GM13977 (cell line): ENCODE measurements around the gene CUTA.

ENCODE experiments used
- DNase-seq: peaks from one replicate; pipeline ENCODE4 v3.0.0; 2012; ENCODE audit warnings: low spot score
- in situ Hi-C: fragments of 300-500 bp; cut with MboI; formaldehyde crosslinking; loops from one replicate; pipeline ENCODE4 v1.12.0; 2022; ENCODE audit warnings: low sequenced_read_pairs, low pct_unique_long_range_greater_than_20kb, mixed read lengths, inconsistent platforms; ENCODE audit not compliant: unreplicated experiment
- TF ChIP-seq, protein P1 (sequence below): IDR thresholded peaks from 2 replicates; pipeline ENCODE4 v1.5.1; 2012; ENCODE audit warnings: mild to moderate bottlenecking, control low read depth; ENCODE audit not compliant: insufficient read depth; ENCODE audit errors: extremely low read depth, missing control alignments

The CUTA gene

DNA sequence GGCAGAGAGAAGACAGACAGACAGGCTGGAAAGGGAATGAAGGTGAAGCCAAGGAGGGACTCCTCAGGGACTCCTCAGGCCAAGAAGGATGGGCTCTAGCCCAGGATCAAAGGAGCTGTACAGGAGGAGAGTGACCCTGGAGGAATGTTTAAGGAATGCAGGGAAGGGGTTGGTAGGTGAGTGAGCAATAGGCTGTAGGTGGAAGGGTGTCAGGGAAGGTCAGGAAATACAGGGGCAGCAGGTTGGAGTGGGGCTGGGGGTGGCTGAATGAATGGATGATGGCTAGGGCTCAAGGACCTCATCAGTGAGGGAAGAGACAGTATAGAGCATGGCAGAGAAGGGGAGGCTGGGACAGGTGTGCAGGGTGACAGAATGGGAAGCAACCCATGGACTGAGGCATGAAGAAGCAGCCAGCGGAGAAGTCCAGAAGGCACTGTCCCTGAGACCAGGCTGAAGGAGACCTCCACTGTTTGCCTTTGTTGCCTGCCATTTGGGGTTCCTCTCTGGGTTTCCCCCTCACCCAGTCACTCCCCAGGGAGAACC, 15.2 kb upstream of the CUTA start:
- in situ Hi-C loops: no loop called here
- TF ChIP-seq, protein P1, sequence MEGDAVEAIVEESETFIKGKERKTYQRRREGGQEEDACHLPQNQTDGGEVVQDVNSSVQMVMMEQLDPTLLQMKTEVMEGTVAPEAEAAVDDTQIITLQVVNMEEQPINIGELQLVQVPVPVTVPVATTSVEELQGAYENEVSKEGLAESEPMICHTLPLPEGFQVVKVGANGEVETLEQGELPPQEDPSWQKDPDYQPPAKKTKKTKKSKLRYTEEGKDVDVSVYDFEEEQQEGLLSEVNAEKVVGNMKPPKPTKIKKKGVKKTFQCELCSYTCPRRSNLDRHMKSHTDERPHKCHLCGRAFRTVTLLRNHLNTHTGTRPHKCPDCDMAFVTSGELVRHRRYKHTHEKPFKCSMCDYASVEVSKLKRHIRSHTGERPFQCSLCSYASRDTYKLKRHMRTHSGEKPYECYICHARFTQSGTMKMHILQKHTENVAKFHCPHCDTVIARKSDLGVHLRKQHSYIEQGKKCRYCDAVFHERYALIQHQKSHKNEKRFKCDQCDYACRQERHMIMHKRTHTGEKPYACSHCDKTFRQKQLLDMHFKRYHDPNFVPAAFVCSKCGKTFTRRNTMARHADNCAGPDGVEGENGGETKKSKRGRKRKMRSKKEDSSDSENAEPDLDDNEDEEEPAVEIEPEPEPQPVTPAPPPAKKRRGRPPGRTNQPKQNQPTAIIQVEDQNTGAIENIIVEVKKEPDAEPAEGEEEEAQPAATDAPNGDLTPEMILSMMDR: no peak
- DNase-seq: peak; percentile 28

DNA sequence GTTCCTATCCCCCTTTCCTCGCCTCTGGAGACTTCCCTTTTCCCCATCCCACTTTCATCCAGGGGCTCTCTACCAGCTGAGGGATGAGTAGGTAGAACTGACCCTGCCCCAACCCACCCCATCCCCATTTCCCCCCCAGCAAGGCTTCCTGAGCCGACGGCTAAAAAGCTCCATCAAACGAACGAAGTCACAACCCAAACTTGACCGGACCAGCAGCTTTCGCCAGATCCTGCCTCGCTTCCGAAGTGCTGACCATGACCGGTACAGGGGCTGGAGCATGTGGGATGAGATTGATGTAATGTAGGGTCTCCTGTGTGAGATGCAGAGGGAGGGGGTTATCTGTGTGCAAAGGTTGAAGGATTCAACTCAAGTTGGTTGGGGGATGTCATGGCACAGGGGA, 14.6 kb upstream of the CUTA start:
- peak; percentile 22 for DNase-seq
- TF ChIP-seq, protein P1: no peak
- in situ Hi-C loops: no loop called here

DNA sequence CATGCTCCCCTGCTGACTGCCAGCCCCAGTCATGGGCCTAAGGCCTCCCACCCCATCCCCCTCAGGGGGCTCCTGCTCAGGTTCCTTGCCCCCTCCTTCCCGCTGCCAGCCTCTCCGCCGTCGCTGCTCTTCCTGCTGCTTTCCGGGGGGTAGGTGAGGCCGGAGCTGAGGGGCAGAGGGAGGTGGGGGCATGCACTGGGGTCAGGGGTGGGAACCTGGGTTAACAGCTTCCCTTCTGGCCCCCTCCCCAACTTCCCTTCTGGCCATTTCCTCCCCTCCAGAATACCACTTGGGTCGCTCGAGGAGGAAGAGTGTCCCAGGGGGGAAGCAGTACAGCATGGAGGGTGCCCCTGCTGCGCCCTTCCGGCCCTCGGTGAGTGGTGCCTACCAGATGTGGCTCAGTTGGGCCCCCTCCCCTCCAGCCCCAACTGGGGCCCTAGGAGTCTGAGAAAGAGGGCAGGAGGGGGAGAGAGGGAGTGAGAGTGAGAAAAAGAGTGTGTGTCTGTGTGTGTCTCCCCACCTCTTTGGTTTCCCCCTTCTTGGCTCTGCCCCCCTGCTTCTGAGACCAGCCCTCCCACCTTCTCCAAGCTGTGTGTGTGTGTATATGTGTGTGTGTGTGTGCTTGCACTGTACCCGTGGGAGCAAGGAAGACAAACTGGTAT, 14.1 kb upstream of the CUTA start:
- in situ Hi-C loops: no loop called here
- TF ChIP-seq, protein P1: no peak
- DNase-seq: peak; percentile 58

DNA sequence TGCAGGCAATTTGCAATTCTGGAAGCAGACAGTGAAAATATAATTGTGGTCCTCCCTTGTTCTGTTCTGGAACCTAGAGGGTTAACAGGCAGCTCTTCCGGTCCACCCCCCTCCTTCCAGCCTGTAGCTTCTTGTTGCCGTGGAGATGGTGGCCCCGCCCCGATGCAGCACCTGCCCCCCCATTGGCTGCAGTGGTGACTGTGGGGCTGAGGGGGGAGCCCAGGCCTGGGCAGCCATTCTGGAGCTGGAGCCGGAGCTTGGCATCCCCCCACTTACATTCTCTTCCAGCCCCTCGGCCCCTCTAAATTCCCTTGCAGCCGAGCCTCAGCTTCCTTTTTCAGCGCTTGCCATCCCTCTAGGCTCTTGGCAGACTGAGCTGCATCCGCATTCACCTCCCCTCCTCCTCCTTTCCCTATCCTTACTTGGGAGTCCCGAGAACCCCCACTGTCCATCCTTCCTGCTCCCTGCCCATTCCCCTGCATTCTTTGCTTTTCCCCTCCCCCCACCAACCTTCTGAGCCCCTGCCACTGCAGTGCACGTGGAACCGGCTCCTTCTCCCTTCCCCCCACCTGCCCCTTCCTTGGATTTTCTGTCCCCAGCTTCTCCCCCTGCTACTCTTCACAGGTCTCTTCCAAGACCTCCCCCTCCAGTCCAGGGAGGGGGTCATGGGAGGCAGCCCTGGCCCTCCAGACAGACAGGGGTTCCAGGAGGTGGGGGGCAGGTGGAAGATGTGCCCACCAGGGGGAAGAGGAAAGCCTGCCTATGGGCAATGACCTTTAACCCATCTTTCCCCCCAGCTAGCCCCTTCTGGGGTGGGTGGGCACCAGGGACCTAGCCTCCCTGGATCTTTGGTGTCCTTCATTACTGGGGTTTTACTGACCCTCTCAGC, 13.3 kb upstream of the CUTA start:
- peak; percentile 95 for DNase-seq
- in situ Hi-C loops: no loop called here
- TF ChIP-seq, protein P1: no peak

DNA sequence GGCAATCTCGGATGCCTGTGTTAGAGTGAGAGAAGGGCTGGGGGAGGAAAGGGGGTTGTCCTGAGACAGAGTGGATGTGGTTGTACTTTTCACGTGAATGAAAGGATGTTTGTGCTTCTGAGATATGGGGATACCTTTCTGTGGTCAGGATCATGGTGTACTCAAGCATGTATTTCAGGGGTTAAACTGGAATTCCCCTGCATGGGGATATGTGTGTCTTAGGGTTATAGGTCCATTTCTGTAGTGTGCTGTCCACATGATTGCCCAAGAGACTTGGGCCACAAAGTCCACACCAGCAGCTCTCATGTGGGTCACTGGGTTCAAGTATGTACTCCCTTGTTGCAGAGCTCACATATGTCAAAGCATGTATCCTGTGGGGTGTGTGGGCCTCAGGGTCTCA, 12.4 kb upstream of the CUTA start:
- in situ Hi-C loops: no loop called here
- peak; percentile 43 for DNase-seq

DNA sequence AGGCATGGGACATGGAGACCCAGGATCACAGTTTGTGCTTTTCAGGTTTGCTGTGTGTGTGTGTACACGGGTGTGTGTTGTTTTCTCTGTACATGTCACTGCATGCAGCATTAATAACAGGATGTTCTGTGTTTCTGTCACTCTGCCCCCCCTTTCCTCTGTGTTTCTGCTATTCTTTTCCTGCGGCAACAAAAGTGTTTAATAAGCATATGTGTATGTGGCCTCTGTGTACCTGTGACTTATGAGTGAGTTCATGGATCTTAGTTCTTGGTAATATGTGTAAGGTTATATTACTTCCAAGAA, 11.8 kb upstream of the CUTA start:
- no peak for DNase-seq
- in situ Hi-C loops: no loop called here

More for the DNA sequence above, 12.4 kb upstream of the CUTA start:
- TF ChIP-seq, protein P1: no peak

More for the DNA sequence above, 11.8 kb upstream of the CUTA start:
- TF ChIP-seq, protein P1: no peak
